ENCODE data around the gene PEX26. TPM values are rescaled to one million over a fixed set of nuclear protein-coding genes. Genes with fewer than 3 reads are reported as not detected.

The PEX26 gene
- total RNA-seq, 1 donor from 2014 or later, result 43.5 TPM

GRCh38 chr22:18111759-18112330, 34.1 kb downstream of the PEX26 start:
- TF ChIP-seq, protein P1, sequence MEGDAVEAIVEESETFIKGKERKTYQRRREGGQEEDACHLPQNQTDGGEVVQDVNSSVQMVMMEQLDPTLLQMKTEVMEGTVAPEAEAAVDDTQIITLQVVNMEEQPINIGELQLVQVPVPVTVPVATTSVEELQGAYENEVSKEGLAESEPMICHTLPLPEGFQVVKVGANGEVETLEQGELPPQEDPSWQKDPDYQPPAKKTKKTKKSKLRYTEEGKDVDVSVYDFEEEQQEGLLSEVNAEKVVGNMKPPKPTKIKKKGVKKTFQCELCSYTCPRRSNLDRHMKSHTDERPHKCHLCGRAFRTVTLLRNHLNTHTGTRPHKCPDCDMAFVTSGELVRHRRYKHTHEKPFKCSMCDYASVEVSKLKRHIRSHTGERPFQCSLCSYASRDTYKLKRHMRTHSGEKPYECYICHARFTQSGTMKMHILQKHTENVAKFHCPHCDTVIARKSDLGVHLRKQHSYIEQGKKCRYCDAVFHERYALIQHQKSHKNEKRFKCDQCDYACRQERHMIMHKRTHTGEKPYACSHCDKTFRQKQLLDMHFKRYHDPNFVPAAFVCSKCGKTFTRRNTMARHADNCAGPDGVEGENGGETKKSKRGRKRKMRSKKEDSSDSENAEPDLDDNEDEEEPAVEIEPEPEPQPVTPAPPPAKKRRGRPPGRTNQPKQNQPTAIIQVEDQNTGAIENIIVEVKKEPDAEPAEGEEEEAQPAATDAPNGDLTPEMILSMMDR (IDR thresholded peaks at IDR 0.05), result no peak
- Mint-ChIP-seq H3K27me3 (ENCODE audit: unreplicated experiment) (peaks cover 4% of the 10 kb centered on the region), H3K4me3 (ENCODE audit: unreplicated experiment) (no peak overlapping the region), H3K9me3 (ENCODE audit: unreplicated experiment) (no peaks in the 10 kb centered on the region), H3K27ac (ENCODE audit: unreplicated experiment) (no peak overlapping the region), H3K4me1 (ENCODE audit: unreplicated experiment) (peaks cover 14% of the 10 kb centered on the region), H3K36me3 (ENCODE audit: unreplicated experiment) (no peaks in the 10 kb centered on the region)
- no peak for DNase-seq (ENCODE audit: extremely low spot score, unreplicated experiment)

DNA sequence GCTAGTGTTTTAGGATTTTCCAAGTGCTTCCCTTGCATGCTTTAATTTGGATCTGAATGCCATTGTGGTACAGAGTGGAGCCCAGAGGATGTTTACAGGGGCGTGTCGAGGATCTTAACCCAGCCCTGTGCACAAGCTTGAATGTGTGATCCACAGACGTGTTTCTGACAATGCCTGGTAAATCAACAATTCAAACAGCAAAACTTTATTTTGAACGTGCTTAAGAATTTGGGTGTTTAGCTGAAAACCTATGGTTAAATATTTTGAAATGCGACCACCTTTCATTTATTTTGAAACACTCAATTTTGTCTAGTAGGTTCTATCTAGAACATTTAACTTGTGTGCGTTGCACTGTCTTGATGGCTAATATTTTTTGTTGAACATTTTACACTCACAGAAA, 34.6 kb downstream of the PEX26 start:
- no peak overlapping the region for H3K4me3 Mint-ChIP-seq (ENCODE audit: unreplicated experiment)
- no peak overlapping the region for H3K27ac Mint-ChIP-seq (ENCODE audit: unreplicated experiment)
- peaks cover 14% of the 10 kb centered on the region for H3K4me1 Mint-ChIP-seq (ENCODE audit: unreplicated experiment)
- no peaks in the 10 kb centered on the region for H3K36me3 Mint-ChIP-seq (ENCODE audit: unreplicated experiment)
- no peaks in the 10 kb centered on the region for H3K9me3 Mint-ChIP-seq (ENCODE audit: unreplicated experiment)
- DNase-seq (ENCODE audit: extremely low spot score, unreplicated experiment), result no peak
- peaks cover 4% of the 10 kb centered on the region for H3K27me3 Mint-ChIP-seq (ENCODE audit: unreplicated experiment)
- TF ChIP-seq, protein P1 (IDR thresholded peaks at IDR 0.05), result no peak

DNA sequence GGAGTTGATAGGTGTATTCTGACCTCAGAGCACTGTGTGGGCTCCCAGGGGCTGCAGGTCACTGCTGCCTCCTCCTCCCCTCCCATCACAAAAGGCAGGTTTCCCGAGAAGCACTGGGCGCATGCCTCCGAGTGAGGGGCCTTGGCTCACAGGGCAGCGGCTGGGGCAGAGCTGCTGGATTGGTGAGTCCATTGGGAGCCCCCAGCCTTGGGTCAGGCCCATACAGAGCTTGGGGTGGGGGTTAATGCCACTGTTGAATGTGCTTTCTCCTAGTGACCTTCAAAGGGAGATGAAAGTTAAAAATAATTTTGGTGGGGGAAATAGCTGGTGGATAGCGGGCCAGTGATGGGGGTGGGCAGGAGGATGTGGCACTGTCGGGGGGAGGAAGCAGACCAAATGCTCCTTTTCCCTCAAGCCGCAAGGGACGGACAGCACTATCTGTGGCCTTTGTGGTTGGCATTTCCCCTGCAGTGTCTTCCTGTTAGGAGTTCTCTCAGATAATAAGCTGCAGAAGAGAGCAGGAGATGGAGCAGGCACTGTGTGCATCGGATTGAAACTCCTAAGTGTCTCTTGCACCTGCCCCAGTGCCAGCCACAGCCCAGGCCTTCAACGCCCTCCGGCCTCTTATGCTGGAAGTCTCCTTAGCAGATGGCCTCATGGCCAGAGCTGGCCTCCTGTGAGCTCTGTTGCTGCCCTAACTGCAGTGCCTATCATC, 36.0 kb downstream of the PEX26 start:
- Mint-ChIP-seq H3K27ac (ENCODE audit: unreplicated experiment) (no peak overlapping the region), H3K4me3 (ENCODE audit: unreplicated experiment) (no peak overlapping the region), H3K9me3 (ENCODE audit: unreplicated experiment) (no peaks in the 10 kb centered on the region), H3K27me3 (ENCODE audit: unreplicated experiment) (peaks cover 4% of the 10 kb centered on the region), H3K36me3 (ENCODE audit: unreplicated experiment) (no peaks in the 10 kb centered on the region), H3K4me1 (ENCODE audit: unreplicated experiment) (peaks cover 14% of the 10 kb centered on the region)
- TF ChIP-seq, protein P1 (IDR thresholded peaks at IDR 0.05), result no peak
- DNase-seq (ENCODE audit: extremely low spot score, unreplicated experiment), result no peak

- Mint-ChIP-seq H3K4me3 (ENCODE audit: unreplicated experiment) (no peak overlapping the region), H3K27ac (ENCODE audit: unreplicated experiment) (no peak overlapping the region), H3K4me1 (ENCODE audit: unreplicated experiment) (peaks cover 13% of the 10 kb centered on the region), H3K27me3 (ENCODE audit: unreplicated experiment) (peaks cover 4% of the 10 kb centered on the region), H3K36me3 (ENCODE audit: unreplicated experiment) (no peaks in the 10 kb centered on the region), H3K9me3 (ENCODE audit: unreplicated experiment) (no peaks in the 10 kb centered on the region)
- TF ChIP-seq, protein P1 (IDR thresholded peaks at IDR 0.05), result no peak
- DNase-seq (ENCODE audit: extremely low spot score, unreplicated experiment), result no peak
Observed at GRCh38 chr22:18114495-18114894, 36.7 kb downstream of the PEX26 start.

GRCh38 chr22:18114976-18115652, 37.3 kb downstream of the PEX26 start:
- no peak overlapping the region for H3K4me3 Mint-ChIP-seq (ENCODE audit: unreplicated experiment)
- TF ChIP-seq, protein P1 (IDR thresholded peaks at IDR 0.05), result no peak
- no peaks in the 10 kb centered on the region for H3K27me3 Mint-ChIP-seq (ENCODE audit: unreplicated experiment)
- no peak overlapping the region for H3K27ac Mint-ChIP-seq (ENCODE audit: unreplicated experiment)
- no peak for DNase-seq (ENCODE audit: extremely low spot score, unreplicated experiment)
- H3K9me3 Mint-ChIP-seq (ENCODE audit: unreplicated experiment), result no peaks in the 10 kb centered on the region
- H3K36me3 Mint-ChIP-seq (ENCODE audit: unreplicated experiment), result no peaks in the 10 kb centered on the region
- H3K4me1 Mint-ChIP-seq (ENCODE audit: unreplicated experiment), result peaks cover 7% of the 10 kb centered on the region

Data from osteocyte (in vitro differentiated cells).